Cardiac fibroblast (primary cell): Measurements from ENCODE around the gene USP47.

Source experiments
- DNase-seq, 2 donors: peaks; one replicate each; pipeline versions ENCODE4 v3.0.0 to v3.0.0-alpha.2; 2010; ENCODE audit warnings: low read depth in 2 of 2
- H3K4me3 ChIP-seq, 2 donors: replicated peaks in 1 of 2; 1 replicate in 1 of 2; 2 replicates in 1 of 2; pipeline ENCODE4 v1.5.1; 2011; ENCODE audit warnings: low read depth in 2 of 2, low read length in 2 of 2, mild to moderate bottlenecking in 2 of 2, moderate library complexity in 1 of 2
- CTCF ChIP-seq: IDR thresholded peaks from one replicate; pipeline ENCODE4 v1.5.1; 2011; ENCODE audit warnings: low read depth, mild to moderate bottlenecking, low read length, inconsistent platforms

The USP47 gene

GRCh38 chr11:11997049-11997322, 155.2 kb downstream of the USP47 start:
- no peak for DNase-seq
- H3K4me3 ChIP-seq: no peak overlapping the region
- TF ChIP-seq CTCF: no peak

GRCh38 chr11:11998091-11998781, 156.5 kb downstream of the USP47 start:
- DNase-seq: peak; percentile 86 to 94
- no peak for TF ChIP-seq CTCF
- H3K4me3 ChIP-seq: peak overlapping the region in 1 of 2 donors; percentile 14

GRCh38 chr11:12001186-12001585, 159.4 kb downstream of the USP47 start:
- no peak for TF ChIP-seq CTCF
- DNase-seq: no peak
- H3K4me3 ChIP-seq: no peak overlapping the region

- TF ChIP-seq CTCF: no peak
- H3K4me3 ChIP-seq: no peak overlapping the region
- no peak for DNase-seq
Observed at GRCh38 chr11:12003336-12003735, 161.6 kb downstream of the USP47 start.

GRCh38 chr11:12003815-12004214, 162.0 kb downstream of the USP47 start:
- TF ChIP-seq CTCF: no peak
- no peak overlapping the region for H3K4me3 ChIP-seq
- peak in 1 of 2 donors; percentile 67 for DNase-seq

- TF ChIP-seq CTCF: no peak
- peak in 1 of 2 donors; percentile 37 for DNase-seq
- peak overlapping the region in 1 of 2 donors; percentile 12 for H3K4me3 ChIP-seq
Observed at GRCh38 chr11:12005061-12005460, 163.3 kb downstream of the USP47 start.

GRCh38 chr11:12005476-12005875, 163.7 kb downstream of the USP47 start:
- peak overlapping the region in 1 of 2 donors; percentile 12 for H3K4me3 ChIP-seq
- no peak for TF ChIP-seq CTCF
- DNase-seq: peak; percentile 75 to 91
